Endothelial cell of hepatic sinusoid (primary cell): ENCODE data around the gene GUSB.
"Not testable (repeated sequence)": the region's sequence is repeated elsewhere in the genome, so short reads cannot be mapped to it uniquely, and the experiment has no call there.

Experiments
- in situ Hi-C: cut with HindIII; loops from 2 replicates; pipeline ENCODE4 v1.10.0; 2017; ENCODE audit warnings: low sequenced_read_pairs

The GUSB gene

GRCh38 chr7:65976659-65977196 is 5.3 kb downstream of the GUSB start:
- in situ Hi-C loops = no loop called here

GRCh38 chr7:65975814-65976445 is 6.1 kb downstream of the GUSB start:
- in situ Hi-C loops = no loop called here

- in situ Hi-C loops = no loop called here
Measured at GRCh38 chr7:65974876-65975275, 7.1 kb downstream of the GUSB start.

DNA sequence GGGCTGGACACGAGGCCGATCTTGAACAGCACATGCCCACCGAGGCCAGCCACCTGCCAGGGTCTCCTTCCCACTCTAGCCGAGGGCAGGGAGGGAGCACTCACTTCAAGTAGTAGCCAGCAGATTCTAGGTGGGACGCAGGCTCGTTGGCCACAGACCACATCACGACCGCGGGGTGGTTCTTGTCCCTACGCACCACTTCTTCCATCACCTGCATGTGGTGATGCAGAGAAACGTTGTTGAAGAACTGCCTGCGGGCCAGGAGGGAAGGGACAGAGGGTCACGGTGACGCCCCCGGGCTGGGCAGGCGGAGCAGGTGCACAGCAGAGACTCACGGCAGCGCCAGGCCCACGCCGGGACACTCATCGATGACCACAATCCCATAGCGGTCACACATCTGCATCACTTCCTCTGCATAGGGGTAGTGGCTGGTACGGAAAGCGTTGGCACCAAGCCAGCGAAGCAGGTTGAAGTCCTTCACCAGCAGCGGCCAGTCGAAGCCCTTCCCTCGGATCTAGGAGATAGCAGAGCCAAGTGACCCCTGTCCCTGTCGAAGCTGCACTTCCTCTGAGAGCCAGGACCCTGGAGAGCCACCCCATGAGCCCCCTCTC is 7.7 kb downstream of the GUSB start:
- in situ Hi-C loops = no loop called here

GRCh38 chr7:65972976-65973375 is 9.0 kb downstream of the GUSB start:
- in situ Hi-C loops = no loop called here

- in situ Hi-C loops = no loop called here
Measured at GRCh38 chr7:65971021-65971420, 11.0 kb downstream of the GUSB start.

GRCh38 chr7:65968256-65969185 is 13.5 kb downstream of the GUSB start:
- in situ Hi-C loops = no loop called here

DNA sequence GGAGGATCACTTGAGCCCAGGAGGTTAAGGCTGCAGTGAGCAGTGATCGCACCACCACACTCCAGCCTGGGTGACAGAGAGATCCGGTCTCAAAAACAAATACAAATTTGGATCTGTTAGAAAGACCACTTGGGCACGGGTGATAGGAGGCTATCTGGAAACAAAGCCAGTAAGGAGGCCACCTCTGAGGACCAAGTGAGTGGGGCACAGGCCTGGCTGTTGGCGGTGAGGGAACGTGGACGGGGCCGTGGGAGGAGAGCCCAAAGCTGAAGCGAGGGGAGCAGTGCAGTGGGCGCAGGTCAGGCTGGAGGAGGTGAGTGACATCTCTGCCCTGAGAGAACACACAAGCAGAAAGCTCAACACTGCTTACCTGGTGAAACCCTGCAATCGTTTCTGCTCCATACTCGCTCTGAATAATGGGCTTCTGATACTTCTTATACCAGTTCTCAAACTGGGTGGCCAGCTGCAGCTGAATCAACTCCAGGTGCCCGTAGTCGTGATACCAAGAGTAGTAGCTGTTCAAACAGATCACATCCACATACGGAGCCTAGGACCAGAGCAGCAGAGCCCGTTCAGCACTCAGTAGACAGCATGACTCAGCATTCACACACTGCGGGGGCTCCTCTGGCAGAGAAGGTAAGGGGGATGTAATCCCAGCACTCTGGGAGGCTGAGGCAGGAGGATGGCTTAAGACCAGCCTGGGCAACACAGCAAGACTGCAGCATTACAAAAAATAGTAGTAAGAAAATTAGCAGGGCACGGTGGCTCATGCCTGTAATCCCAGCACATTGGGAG is 14.5 kb downstream of the GUSB start:
- in situ Hi-C loops = no loop called here

GRCh38 chr7:65966146-65966545 is 15.9 kb downstream of the GUSB start:
- in situ Hi-C loops = no loop called here

DNA sequence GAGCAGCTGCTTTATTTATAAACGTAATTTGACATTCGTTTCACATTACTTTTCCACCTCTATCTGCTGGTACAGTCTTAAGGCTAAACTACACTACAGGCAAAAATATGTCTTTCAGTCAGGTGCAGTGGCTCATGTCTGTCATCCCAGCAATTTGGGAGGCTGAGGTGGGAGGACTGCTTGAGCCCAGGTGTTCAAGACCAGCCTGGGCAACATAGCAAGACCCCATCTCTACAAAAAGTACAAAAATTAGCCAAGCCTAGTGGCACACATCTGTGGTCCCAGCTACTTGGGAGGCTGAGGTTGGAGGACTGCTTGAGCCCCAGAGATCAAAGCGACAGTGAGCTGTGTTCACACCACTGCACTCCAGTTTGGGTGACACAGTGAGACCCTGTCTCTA is 17.3 kb downstream of the GUSB start:
- in situ Hi-C loops = not testable (repeated sequence)

DNA sequence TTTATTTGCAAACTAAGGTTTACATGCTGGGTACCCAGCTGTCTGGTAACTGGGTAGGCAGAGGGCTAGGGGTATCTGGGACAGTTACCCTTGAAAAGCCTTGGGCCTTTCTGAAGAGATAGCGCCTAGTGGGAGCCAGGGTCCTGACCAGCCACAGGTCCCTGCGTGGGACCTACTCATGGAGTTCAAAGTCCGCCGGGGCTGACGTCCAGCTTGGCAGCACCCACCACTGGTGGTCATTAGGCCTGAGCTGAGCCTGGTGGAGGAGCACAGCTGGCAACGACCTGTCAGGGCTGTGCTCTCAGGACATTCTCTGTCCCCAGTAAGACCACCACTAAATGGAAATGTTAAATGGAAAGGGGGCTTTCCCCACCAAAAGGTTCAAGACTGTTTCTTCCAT is 20.0 kb downstream of the GUSB start:
- in situ Hi-C loops = no loop called here

DNA sequence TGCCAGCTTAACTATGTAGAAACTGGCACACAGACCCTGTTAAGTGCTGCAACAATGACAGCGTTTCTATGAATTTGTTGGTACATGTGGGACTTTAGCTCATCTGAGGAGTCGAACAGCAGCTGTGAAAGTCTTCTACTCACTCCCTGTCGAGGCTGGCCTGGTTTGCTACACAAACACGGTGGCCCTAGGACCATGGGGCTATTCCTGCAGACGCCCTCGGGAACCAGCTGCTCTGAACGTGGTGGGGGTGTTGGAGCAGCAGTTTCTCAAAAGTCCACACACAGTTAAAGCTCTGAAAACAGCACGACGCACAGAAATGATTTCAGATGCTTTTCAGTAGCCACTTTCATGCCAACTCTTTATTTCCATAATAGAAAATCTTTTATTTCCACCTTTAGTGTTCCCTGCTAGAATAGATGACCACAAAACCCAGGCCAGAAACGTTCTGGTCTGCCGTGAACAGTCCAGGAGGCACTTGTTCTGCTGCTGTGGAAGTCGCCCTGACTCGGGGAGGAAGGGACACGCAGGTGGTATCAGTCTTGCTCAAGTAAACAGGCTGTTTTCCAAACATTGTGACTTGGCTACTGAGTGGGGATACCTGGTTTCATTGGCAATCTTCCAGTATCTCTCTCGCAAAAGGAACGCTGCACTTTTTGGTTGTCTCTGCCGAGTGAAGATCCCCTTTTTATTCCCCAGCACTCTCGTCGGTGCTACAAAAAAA is 21.5 kb downstream of the GUSB start:
- in situ Hi-C loops = no loop called here

- in situ Hi-C loops = no loop called here
Measured at GRCh38 chr7:65955718-65956117, 26.3 kb downstream of the GUSB start.

GRCh38 chr7:65953890-65954450 is 28.0 kb downstream of the GUSB start:
- in situ Hi-C loops = no loop called here

DNA sequence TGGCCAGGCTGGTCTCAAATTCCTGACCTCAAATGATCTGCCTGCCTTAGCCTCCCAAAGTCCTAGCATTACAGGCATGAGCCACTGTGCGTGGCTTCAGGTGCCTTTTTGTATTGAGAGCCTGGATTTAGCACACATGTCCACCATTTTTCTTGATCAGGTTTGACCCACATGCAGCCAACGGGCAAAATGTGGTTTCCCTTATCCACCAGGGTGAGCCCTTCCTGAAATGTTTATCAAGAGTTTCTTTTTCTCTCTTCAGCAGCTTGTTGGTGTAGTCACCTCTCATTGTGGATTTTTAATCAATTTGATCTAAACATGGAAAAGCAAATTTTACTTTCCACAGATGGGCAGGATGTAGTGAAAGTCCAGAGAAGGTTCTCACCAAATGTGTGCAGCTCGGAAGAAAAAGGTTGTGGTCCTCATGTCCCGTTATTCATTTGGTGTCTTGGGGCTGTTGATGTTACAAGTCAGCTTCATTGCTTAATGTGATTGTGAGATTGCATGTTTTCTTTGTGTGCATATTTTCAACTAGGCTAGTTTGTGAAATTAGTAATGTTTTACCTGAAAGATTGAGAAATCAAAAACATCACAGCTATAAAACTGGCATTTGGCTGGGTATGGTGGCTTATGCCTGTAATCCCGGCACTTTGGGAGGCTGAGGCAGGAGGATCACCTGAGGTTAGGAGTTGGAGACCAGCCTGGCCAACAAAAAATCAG is 28.9 kb downstream of the GUSB start:
- in situ Hi-C loops = no loop called here

DNA sequence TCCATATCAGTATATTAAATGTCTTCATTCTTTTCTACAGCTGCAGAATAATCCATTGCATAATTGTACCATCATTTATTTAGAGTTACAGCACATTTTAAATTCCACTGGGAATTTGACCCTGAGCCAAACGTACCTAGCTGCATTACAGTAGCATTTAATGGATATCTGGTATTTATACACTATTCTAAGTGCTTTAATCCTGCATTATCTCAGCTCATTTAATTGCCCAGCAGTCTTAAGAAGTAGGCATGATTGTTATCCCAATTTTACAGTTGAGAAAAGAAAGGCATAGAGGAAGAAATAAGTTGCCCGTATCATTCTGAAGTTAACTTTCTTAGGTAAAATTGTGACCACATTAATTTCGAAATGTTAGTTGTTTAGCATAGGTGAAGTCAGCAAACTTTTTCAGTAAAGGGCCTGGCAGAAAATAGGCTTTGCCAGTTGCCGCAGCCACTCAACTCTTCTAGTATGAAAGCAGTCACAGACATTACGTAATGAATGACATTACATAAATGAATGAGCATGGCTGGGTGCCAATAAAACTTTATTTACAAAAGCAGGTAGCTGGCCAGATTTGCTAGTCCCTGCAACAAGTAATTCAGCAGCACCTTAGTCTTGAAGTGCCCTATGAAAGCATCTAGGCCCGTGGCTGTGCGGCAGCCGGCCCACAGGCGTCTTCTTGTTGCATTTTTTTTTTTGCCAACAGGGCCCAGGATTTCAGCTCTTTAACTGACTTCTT is 30.0 kb downstream of the GUSB start:
- in situ Hi-C loops = no loop called here

- in situ Hi-C loops = loop anchor here (25.0 kb wide), 1 partner anchor 90 kb away; no protein-coding TSS in a partner anchor
Measured at GRCh38 chr7:65946904-65947303, 35.1 kb downstream of the GUSB start.

- in situ Hi-C loops = loop anchor here (25.0 kb wide), 1 partner anchor 92 kb away; no protein-coding TSS in a partner anchor
Measured at GRCh38 chr7:65945787-65946186, 36.2 kb downstream of the GUSB start.
